Loucy (cell line): ENCODE data around the gene FXYD3.

Source experiments
- CTCF ChIP-seq: fragments of 200-600 bp; sonication (generic); conservative IDR thresholded peaks from 2 replicates; pipeline ENCODE4 v1.5.1; 2014; ENCODE audit warnings: mild to moderate bottlenecking, antibody characterized with exemption, low read length
- EZH2phosphoT487 ChIP-seq: fragments of 200-600 bp; IDR thresholded peaks from 2 replicates; pipeline ENCODE4 v1.6.1; 2018; ENCODE audit warnings: antibody characterized with exemption, mild to moderate bottlenecking, moderate library complexity, borderline replicate concordance

- peak; percentile 96 for TF ChIP-seq CTCF
- TF ChIP-seq EZH2phosphoT487 = no peak
These were observed 1.1 kb upstream of the FXYD3 start for GRCh38 chr19:35114353-35115176.
